ENCODE measurements around the gene MCF2L. TPM values are rescaled to one million over a fixed set of nuclear protein-coding genes. Genes with fewer than 3 reads are reported as not detected.

Gene MCF2L
- polyA plus RNA-seq, 1 experiment: 0.02 TPM

- Histone ChIP-seq H3K4me3 (ENCODE audit: low read depth, low read length) (no peak overlapping the region), H3K36me3 (ENCODE audit: control insufficient read depth, insufficient read depth, low read length) (no peaks in the 10 kb centered on the region), H3K27me3 (ENCODE audit: control insufficient read depth, insufficient read depth, low read length) (peaks cover 7% of the 10 kb centered on the region)
- POLR2A ChIA-PET: no interaction called here
- TF ChIP-seq CTCF (IDR thresholded peaks at IDR 0.05; ENCODE audit: insufficient read depth, low read depth, low read length): no peak
- no peak for DNase-seq (ENCODE audit: low read depth)
- CTCF ChIA-PET: interaction anchor here (1.0 kb wide), 1 partner anchor 8 kb away, joined by 3 read pairs; no protein-coding TSS in a partner anchor
Observed at GRCh38 chr13:113041896-113042295, 72.9 kb downstream of the MCF2L start.

DNA sequence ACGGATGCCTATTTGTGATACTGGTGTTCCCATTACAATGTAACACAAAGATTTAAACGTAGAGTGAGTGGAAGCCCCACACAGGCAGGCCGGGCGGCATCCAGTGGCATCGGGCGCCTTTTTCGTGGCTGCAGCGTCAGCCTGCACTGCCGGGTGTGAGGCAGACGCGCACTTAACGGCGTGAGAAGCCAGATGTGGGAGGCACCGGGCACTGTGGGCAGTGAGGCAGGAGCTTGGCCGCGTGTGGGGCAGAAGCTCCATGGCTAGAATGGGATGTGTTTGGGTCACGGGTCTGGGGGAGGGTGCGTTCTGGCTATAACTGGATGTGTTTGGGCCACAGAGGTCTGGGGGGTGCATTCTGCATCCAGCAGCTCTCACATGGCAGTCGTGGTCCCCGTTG lies 73.4 kb downstream of the MCF2L start:
- Histone ChIP-seq H3K4me3 (ENCODE audit: low read depth, low read length) (no peak overlapping the region), H3K36me3 (ENCODE audit: control insufficient read depth, insufficient read depth, low read length) (no peaks in the 10 kb centered on the region), H3K27me3 (ENCODE audit: control insufficient read depth, insufficient read depth, low read length) (peaks cover 6% of the 10 kb centered on the region)
- POLR2A ChIA-PET: no interaction called here
- DNase-seq (ENCODE audit: low read depth): no peak
- TF ChIP-seq CTCF (IDR thresholded peaks at IDR 0.05; ENCODE audit: insufficient read depth, low read depth, low read length): no peak
- CTCF ChIA-PET: interaction anchor here (1.0 kb wide), 1 partner anchor 9 kb away, joined by 3 read pairs; no protein-coding TSS in a partner anchor

GRCh38 chr13:113043001-113043630 lies 74.1 kb downstream of the MCF2L start:
- H3K36me3 ChIP-seq (ENCODE audit: control insufficient read depth, insufficient read depth, low read length): no peaks in the 10 kb centered on the region
- CTCF ChIA-PET: interaction anchor here (1.0 to 1.5 kb wide), 2 partner anchors 8 to 9 kb away, joined by 3 to 4 read pairs; no protein-coding TSS in a partner anchor
- H3K27me3 ChIP-seq (ENCODE audit: control insufficient read depth, insufficient read depth, low read length): peaks cover 6% of the 10 kb centered on the region
- POLR2A ChIA-PET: no interaction called here
- TF ChIP-seq CTCF (IDR thresholded peaks at IDR 0.05; ENCODE audit: insufficient read depth, low read depth, low read length): no peak
- DNase-seq (ENCODE audit: low read depth): no peak
- H3K4me3 ChIP-seq (ENCODE audit: low read depth, low read length): no peak overlapping the region

DNA sequence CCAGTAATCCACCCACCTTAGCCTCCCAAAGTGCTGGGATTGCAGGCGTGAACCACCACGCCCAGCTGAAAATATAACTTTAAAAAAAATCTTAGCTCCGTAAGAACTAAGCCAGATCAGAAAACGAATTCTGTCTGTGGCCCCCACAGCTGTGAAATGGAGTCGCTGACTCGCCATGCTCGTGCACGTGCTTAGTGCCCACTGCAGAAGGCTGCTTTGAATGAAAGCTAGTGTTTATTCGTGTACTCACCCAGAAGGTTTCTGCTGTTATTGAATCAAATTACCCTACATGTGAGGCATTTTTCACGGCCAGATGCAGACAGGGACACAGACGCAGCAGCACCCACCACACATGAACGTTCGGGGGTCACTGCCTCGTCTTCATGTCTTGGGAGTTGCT lies 74.9 kb downstream of the MCF2L start:
- Histone ChIP-seq H3K36me3 (ENCODE audit: control insufficient read depth, insufficient read depth, low read length) (no peaks in the 10 kb centered on the region), H3K4me3 (ENCODE audit: low read depth, low read length) (no peak overlapping the region), H3K27me3 (ENCODE audit: control insufficient read depth, insufficient read depth, low read length) (peaks cover 6% of the 10 kb centered on the region)
- CTCF ChIA-PET: interaction anchor here (1.5 kb wide), 1 partner anchor 9 kb away, joined by 4 read pairs; no protein-coding TSS in a partner anchor
- no peak for DNase-seq (ENCODE audit: low read depth)
- POLR2A ChIA-PET: no interaction called here
- no peak for TF ChIP-seq CTCF (IDR thresholded peaks at IDR 0.05; ENCODE audit: insufficient read depth, low read depth, low read length)

- Histone ChIP-seq H3K27me3 (ENCODE audit: control insufficient read depth, insufficient read depth, low read length) (peaks cover 9% of the 10 kb centered on the region), H3K36me3 (ENCODE audit: control insufficient read depth, insufficient read depth, low read length) (no peaks in the 10 kb centered on the region), H3K4me3 (ENCODE audit: low read depth, low read length) (no peak overlapping the region)
- no peak for DNase-seq (ENCODE audit: low read depth)
- ChIA-PET POLR2A (no interaction called here), CTCF (interaction anchor here (1.5 kb wide), 1 partner anchor 9 kb away, joined by 4 read pairs; no protein-coding TSS in a partner anchor)
- no peak for TF ChIP-seq CTCF (IDR thresholded peaks at IDR 0.05; ENCODE audit: insufficient read depth, low read depth, low read length)
Observed at GRCh38 chr13:113044391-113045114, 75.5 kb downstream of the MCF2L start.
